IPS-18a (cell line): ENCODE results near the gene SIK3.

Experiments
- H3K27ac ChIP-seq: one replicate; pipeline ENCODE4 v1.5.1; 2013; ENCODE audit warnings: low read length
- H3K27me3 ChIP-seq: one replicate; pipeline ENCODE4 v1.6.1; 2013; ENCODE audit warnings: mild to moderate bottlenecking, low read length; ENCODE audit not compliant: control insufficient read depth, insufficient read depth
- H3K36me3 ChIP-seq: one replicate; pipeline ENCODE4 v1.6.1; 2013; ENCODE audit warnings: low read depth, low read length; ENCODE audit not compliant: control insufficient read depth
- H3K4me1 ChIP-seq: one replicate; pipeline ENCODE4 v1.6.1; 2013; ENCODE audit warnings: low read depth, low read length; ENCODE audit not compliant: control insufficient read depth
- H3K4me3 ChIP-seq: one replicate; pipeline ENCODE4 v1.5.1; 2013; ENCODE audit warnings: low read length
- H3K9ac ChIP-seq: one replicate; pipeline ENCODE4 v1.6.1; 2013; ENCODE audit warnings: mild to moderate bottlenecking, low read length, moderate library complexity
- H3K9me3 ChIP-seq: one replicate; pipeline ENCODE4 v1.6.1; 2013; ENCODE audit warnings: low read depth, low read length; ENCODE audit not compliant: control insufficient read depth

Gene SIK3

DNA sequence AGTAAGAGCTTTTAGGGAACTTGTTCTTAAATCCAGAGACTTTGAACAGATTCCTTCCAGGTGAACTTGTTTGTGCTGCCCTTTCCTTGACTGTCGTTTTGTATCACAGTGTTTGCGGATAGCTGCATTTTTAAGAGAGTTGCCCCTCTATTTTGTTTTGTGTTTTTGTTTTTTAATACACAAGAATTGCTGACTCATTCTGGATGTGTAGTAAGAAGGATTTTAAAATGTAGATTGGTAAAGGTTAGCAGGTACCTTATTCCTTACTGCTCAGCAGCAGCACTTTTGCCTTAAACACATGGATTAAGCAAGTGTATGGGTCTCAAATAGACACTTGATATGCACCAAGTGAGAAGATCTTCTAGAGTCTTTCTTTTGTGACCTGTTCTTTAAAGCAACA is 297.6 kb downstream of the SIK3 start:
- no peaks in the 10 kb centered on the region for H3K27me3 ChIP-seq
- no peaks in the 10 kb centered on the region for H3K36me3 ChIP-seq
- H3K4me3 ChIP-seq, result no peak overlapping the region
- no peak overlapping the region for H3K9ac ChIP-seq
- no peaks in the 10 kb centered on the region for H3K4me1 ChIP-seq
- H3K9me3 ChIP-seq, result no peaks in the 10 kb centered on the region
- H3K27ac ChIP-seq, result no peak overlapping the region

DNA sequence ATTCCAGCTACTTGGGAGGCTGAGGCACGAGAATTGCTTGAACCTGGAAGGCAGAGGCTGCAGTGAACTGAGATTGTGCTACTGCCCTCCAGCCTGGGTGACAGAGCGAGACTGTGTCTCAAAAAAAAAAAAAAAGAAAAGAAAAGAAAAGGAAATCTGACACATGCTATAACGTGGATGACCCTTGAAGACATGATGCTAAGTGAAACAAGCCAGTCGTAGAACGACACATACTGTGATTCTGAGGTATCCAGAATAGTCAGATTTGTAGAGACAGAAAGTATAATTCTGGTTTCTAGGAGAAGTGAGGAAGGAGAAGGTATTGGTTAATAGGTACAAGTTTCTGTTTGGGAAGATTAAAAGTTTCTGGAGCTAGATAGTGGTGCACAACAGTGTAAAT is 299.9 kb downstream of the SIK3 start:
- Histone ChIP-seq H3K4me3 (no peak overlapping the region), H3K9me3 (no peaks in the 10 kb centered on the region), H3K36me3 (no peaks in the 10 kb centered on the region), H3K27ac (no peak overlapping the region), H3K27me3 (no peaks in the 10 kb centered on the region), H3K9ac (no peak overlapping the region), H3K4me1 (no peaks in the 10 kb centered on the region)

GRCh38 chr11:116797816-116798215 is 300.4 kb downstream of the SIK3 start:
- no peaks in the 10 kb centered on the region for H3K9me3 ChIP-seq
- H3K9ac ChIP-seq, result no peak overlapping the region
- no peaks in the 10 kb centered on the region for H3K36me3 ChIP-seq
- H3K4me3 ChIP-seq, result no peak overlapping the region
- no peak overlapping the region for H3K27ac ChIP-seq
- H3K4me1 ChIP-seq, result no peaks in the 10 kb centered on the region
- H3K27me3 ChIP-seq, result no peaks in the 10 kb centered on the region

DNA sequence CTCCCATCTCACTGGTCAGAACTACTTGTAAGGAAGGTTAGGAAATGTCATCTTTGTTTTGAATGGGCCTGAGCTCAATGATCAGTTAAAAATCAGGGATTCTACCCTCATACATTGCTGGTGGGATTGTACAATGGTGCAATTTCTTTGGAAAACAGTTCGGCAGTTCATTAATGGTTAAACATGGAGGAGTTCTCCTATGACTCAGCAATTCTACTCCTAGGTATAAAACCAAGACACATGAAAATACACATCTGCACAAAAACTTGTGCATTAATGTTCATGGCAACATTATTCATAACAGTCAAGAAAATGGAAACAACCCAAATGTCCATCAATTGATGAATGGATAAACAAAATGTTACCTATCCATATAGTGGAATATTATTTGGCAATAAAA is 301.7 kb downstream of the SIK3 start:
- Histone ChIP-seq H3K9me3 (no peaks in the 10 kb centered on the region), H3K36me3 (no peaks in the 10 kb centered on the region), H3K4me1 (no peaks in the 10 kb centered on the region), H3K9ac (no peak overlapping the region), H3K4me3 (no peak overlapping the region), H3K27me3 (no peaks in the 10 kb centered on the region), H3K27ac (no peak overlapping the region)

DNA sequence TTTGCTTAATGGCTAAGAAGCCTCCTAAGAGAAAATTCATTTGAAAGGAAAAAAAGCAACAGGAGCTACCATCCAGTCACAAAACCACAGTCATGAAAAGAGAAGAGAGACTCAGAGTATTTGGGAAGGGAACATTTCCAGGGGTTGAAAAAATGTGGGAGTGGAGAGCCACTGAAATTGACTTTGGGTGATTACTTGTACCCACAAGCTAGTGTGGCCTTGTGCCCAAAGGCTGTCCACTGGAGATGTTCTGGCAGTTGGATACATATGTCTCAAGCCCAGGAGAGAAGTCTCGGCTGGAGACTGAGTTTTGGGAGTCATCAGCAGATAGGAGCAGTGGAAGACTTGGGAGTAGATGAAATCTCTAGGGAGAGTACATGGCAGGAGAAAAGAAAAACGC is 303.4 kb downstream of the SIK3 start:
- Histone ChIP-seq H3K36me3 (no peaks in the 10 kb centered on the region), H3K4me1 (no peaks in the 10 kb centered on the region), H3K27ac (no peak overlapping the region), H3K4me3 (no peak overlapping the region), H3K9me3 (no peaks in the 10 kb centered on the region), H3K9ac (no peak overlapping the region), H3K27me3 (peaks cover 6% of the 10 kb centered on the region)

- Histone ChIP-seq H3K27me3 (peaks cover 6% of the 10 kb centered on the region), H3K4me1 (no peaks in the 10 kb centered on the region), H3K36me3 (no peaks in the 10 kb centered on the region), H3K27ac (no peak overlapping the region), H3K9me3 (no peaks in the 10 kb centered on the region), H3K4me3 (no peak overlapping the region), H3K9ac (no peak overlapping the region)
These were observed 304.5 kb downstream of the SIK3 start for GRCh38 chr11:116793772-116794097.
